Activated CD8-positive, alpha-beta T cell treated with anti-CD3 and anti-CD28 coated beads, Interleukin-2, amount 10 ng/mL, durations not matched to agents 7 days and 5 days (primary cell): ENCODE measurements around the gene PPP1R14D. TPM values are rescaled to one million over a fixed set of nuclear protein-coding genes. Genes with fewer than 3 reads are reported as not detected.

Source experiments
- ATAC-seq: fragments of 150-1000 bp; cut with Tn5 transposase; one replicate; pipeline ENCODE4 v1.10.0; 2021; ENCODE audit warnings: moderate library complexity
- CTCF ChIA-PET: fragments of 350-600 bp; sonication (Branson Sonifier 250); formaldehyde crosslinking; loops from one replicate; lab custom pipeline; 2021; ENCODE audit warnings: antibody characterized with exemption; lab: Charles Lee
- POLR2A ChIA-PET: fragments of 350-600 bp; sonication (Branson Sonifier 250); formaldehyde crosslinking; loops from one replicate; lab custom pipeline; 2021; ENCODE audit warnings: antibody characterized with exemption; lab: Charles Lee
- DNase-seq: peaks from one replicate; pipeline ENCODE4 v3.0.0-alpha.2; 2020
- H3K27ac Mint-ChIP-seq: one replicate; pipeline ENCODE4 v1.8.0; 2021; ENCODE audit warnings: mild to moderate bottlenecking, mixed read lengths
- H3K27me3 Mint-ChIP-seq: one replicate; pipeline ENCODE4 v1.8.0; 2021; ENCODE audit warnings: low read depth, mixed read lengths
- H3K36me3 Mint-ChIP-seq: one replicate; pipeline ENCODE4 v1.8.0; 2021; ENCODE audit warnings: low read depth, mixed read lengths
- H3K4me1 Mint-ChIP-seq: one replicate; pipeline ENCODE4 v1.8.0; 2021; ENCODE audit warnings: low read depth, mixed read lengths
- H3K4me3 Mint-ChIP-seq: one replicate; pipeline ENCODE4 v1.8.0; 2021; ENCODE audit warnings: mild to moderate bottlenecking, mixed read lengths
- H3K9me3 Mint-ChIP-seq: one replicate; pipeline ENCODE4 v1.8.0; 2022; ENCODE audit warnings: mixed read lengths; ENCODE audit not compliant: insufficient read depth
- total RNA-seq, 2 experiments: library from RNA; stranded (reverse); gene quantifications; one replicate each; pipeline ENCODE4 v1.2.3, GENCODE V29; 2021

The PPP1R14D gene
- total RNA-seq, 2 experiments from 2014 or later, result not detected

- Mint-ChIP-seq H3K4me1 (peaks cover 52% of the 10 kb centered on the region), H3K27ac (no peak overlapping the region), H3K27me3 (no peaks in the 10 kb centered on the region), H3K9me3 (no peaks in the 10 kb centered on the region), H3K36me3 (peaks cover 18% of the 10 kb centered on the region), H3K4me3 (no peak overlapping the region)
- ChIA-PET CTCF (interaction anchor here (3.4 kb wide), 1 partner anchor 23 kb away, joined by 20 read pairs; no protein-coding TSS in a partner anchor), POLR2A (interaction anchor here (0.7 to 1.4 kb wide), 2 partner anchors 513 to 565 kb away, joined by 3 read pairs; partner anchors contain the start of genes NUSAP1 and OIP5)
- ATAC-seq (no peak), DNase-seq (no peak)
Measured at GRCh38 chr15:40767838-40768500, 60.5 kb downstream of the PPP1R14D start.

DNA sequence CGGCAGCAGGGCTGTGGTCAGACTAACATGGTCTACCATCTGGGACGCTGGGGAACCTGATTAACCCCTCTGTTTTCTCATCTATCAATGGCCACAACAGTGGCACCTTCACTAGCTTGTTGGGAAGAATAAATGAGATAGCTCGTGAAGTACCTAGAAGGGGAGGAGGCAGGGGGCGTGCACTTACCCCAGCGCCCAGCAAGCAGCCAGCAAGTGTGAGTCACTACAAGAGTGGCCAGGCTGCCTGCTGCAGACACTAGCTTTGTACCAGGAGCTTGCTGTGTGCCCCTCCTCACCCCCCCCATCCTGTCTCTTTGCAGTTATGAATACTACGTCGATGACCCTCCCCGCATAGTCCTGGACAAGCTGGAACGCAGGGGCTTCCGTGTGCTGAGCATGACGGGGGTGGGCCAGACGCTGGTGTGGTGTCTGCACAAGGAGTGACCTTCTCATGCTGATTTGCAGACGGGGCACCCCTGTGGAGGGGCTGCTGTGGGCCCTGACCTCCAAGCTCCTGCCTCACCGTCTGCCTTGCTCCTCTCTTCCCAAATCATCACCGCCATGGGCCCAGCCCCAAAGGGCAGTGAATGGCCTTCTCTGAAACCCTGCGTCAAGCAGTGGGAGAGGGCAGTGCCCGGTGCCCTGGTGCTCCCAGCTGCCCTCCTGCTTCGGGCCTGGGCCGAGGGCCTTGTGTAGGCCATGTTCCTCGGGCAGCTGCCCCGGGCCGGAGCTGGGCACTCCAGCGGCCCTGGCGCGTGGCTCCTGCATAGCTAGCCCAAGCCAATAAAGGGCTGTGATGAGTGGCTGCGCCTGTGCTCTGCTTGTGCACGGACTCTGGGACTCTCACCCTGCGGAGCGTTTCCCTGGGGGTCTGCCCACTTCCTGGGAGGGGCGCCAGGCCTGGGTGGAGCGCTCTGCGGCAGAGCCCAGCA, 61.3 kb downstream of the PPP1R14D start:
- Mint-ChIP-seq H3K36me3 (peaks cover 14% of the 10 kb centered on the region), H3K27me3 (no peaks in the 10 kb centered on the region), H3K4me3 (no peak overlapping the region), H3K4me1 (peaks cover 59% of the 10 kb centered on the region), H3K9me3 (no peaks in the 10 kb centered on the region), H3K27ac (no peak overlapping the region)
- ChIA-PET CTCF (interaction anchor here (3.4 to 3.8 kb wide), 2 partner anchors 15 to 22 kb away, joined by 18 to 20 read pairs; no protein-coding TSS in a partner anchor), POLR2A (interaction anchor here (1.1 to 1.4 kb wide), 2 partner anchors 20 to 566 kb away, joined by 3 read pairs; partner anchors contain the start of genes NUSAP1 and OIP5)
- DNase-seq (no peak), ATAC-seq (no peak)

DNA sequence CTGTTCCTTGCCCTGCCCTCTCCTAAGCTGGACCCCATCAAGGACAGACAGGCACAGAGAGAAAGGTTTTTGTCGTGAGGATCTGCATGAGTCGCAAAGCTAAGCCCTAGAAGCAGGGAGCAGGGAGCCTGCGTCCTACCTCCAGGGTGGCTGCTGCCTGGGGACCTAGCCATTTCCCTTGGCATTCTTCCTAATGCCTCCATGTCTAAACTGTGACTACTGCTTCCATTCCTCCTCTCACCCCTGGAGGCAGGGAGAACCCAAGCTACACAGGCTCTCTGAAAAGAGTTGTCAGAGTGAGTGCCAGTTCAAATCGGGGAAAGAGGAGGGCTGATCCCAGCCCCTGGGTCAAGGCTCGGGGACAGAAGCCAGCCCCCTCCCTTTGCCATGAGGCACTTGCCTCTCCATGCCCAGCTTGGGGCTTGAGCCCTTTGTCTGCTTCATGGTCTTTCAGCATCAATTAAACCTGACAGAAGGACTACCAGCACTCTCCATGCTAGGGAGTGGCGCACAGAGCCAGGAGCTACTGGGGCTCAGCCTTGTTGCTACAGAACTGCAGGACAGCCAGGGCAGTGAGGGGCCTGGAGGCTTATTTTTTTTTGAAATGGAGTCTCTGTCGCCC, 62.2 kb downstream of the PPP1R14D start:
- H3K36me3 Mint-ChIP-seq, result peaks cover 13% of the 10 kb centered on the region
- CTCF ChIA-PET, result interaction anchor here (3.8 kb wide), 1 partner anchor 16 kb away, joined by 18 read pairs; no protein-coding TSS in a partner anchor
- H3K27ac Mint-ChIP-seq, result no peak overlapping the region
- no peaks in the 10 kb centered on the region for H3K9me3 Mint-ChIP-seq
- peaks cover 59% of the 10 kb centered on the region for H3K4me1 Mint-ChIP-seq
- no peak for DNase-seq
- no peak for ATAC-seq
- H3K27me3 Mint-ChIP-seq, result no peaks in the 10 kb centered on the region
- no peak overlapping the region for H3K4me3 Mint-ChIP-seq
- POLR2A ChIA-PET, result interaction anchor here (0.6 to 1.8 kb wide), 4 partner anchors 14 to 197 kb away, joined by 3 to 4 read pairs (median 4); partner anchors contain the start of gene RPUSD2

Other genes with a start within 250 kb of the PPP1R14D start
- gene KNL1, start 234.5 kb downstream of the PPP1R14D start, total RNA-seq, result 10 to 100 TPM; 61.4 to 65.4 TPM
- 10 to 100 TPM; 82.7 to 87.3 TPM for gene RAD51, start 133.5 kb downstream of the PPP1R14D start, total RNA-seq
- 10 to 100 TPM; 34.0 to 35.1 TPM for gene RMDN3, start 73.5 kb downstream of the PPP1R14D start, total RNA-seq
- 10 to 100 TPM; 50.6 to 50.8 TPM for gene GCHFR, start 64.6 kb downstream of the PPP1R14D start, total RNA-seq
- 1 to 10 TPM; 1.1 to 1.2 TPM for gene C15orf62, start 58.7 kb downstream of the PPP1R14D start, total RNA-seq
- 10 to 100 TPM; 29.4 to 35.6 TPM for gene ZFYVE19, start 21.6 kb downstream of the PPP1R14D start, total RNA-seq
- 10 to 100 TPM; 42.9 to 47.2 TPM for gene DNAJC17, start 21.2 kb downstream of the PPP1R14D start, total RNA-seq
- gene SPINT1, start 15.3 kb upstream of the PPP1R14D start, total RNA-seq, result 1 to 10 TPM; 3.1 to 4.3 TPM
- not detected for gene RHOV, start 45.5 kb upstream of the PPP1R14D start, total RNA-seq
- gene VPS18, start 65.7 kb upstream of the PPP1R14D start, total RNA-seq, result 10 to 100 TPM; 17.8 to 18.4 TPM
- gene DLL4, start 100.6 kb upstream of the PPP1R14D start, total RNA-seq, result not detected
- gene CHAC1, start 124.8 kb upstream of the PPP1R14D start, total RNA-seq, result 1 to 10 TPM; 8.3 to 8.9 TPM